GM18951 (cell line): ENCODE data around the gene LRCH4.
"Not testable (repeated sequence)": the region's sequence is repeated elsewhere in the genome, so short reads cannot be mapped to it uniquely, and the experiment has no call there.

Source experiments
- POLR2A ChIP-seq: IDR thresholded peaks from 4 replicates; pipeline ENCODE4 v1.6.1; 2011; ENCODE audit warnings: mild to moderate bottlenecking; ENCODE audit not compliant: insufficient read length, insufficient read depth; ENCODE audit errors: extremely low read depth
- in situ Hi-C: fragments of 300-500 bp; cut with MboI; formaldehyde crosslinking; loops from one replicate; pipeline ENCODE4 v1.12.0; 2022; ENCODE audit warnings: low sequenced_read_pairs, mixed read lengths, inconsistent platforms; ENCODE audit not compliant: unreplicated experiment

Gene LRCH4

GRCh38 chr7:100563100-100563564 is 22.8 kb downstream of the LRCH4 start:
- in situ Hi-C loops: no loop called here
- TF ChIP-seq POLR2A: no peak

GRCh38 chr7:100562195-100563099 is 23.5 kb downstream of the LRCH4 start:
- in situ Hi-C loops: no loop called here
- TF ChIP-seq POLR2A: no peak

GRCh38 chr7:100561491-100562194 is 24.3 kb downstream of the LRCH4 start:
- in situ Hi-C loops: no loop called here

GRCh38 chr7:100559127-100559526 is 26.8 kb downstream of the LRCH4 start:
- in situ Hi-C loops: no loop called here
- no peak for TF ChIP-seq POLR2A

More at GRCh38 chr7:100561491-100562194, 24.3 kb downstream of the LRCH4 start:
- TF ChIP-seq POLR2A: no peak

- TF ChIP-seq POLR2A: no peak
- in situ Hi-C loops: no loop called here
These were observed 29.4 kb downstream of the LRCH4 start for GRCh38 chr7:100556541-100556940.

- in situ Hi-C loops: no loop called here
- no peak for TF ChIP-seq POLR2A
These were observed 30.2 kb downstream of the LRCH4 start for GRCh38 chr7:100555701-100556100.

- no peak for TF ChIP-seq POLR2A
- in situ Hi-C loops: loop anchor here (5.0 kb wide), 1 partner anchor 61 kb away; no protein-coding TSS in a partner anchor
These were observed 32.9 kb downstream of the LRCH4 start for GRCh38 chr7:100553032-100553431.

- no peak for TF ChIP-seq POLR2A
- in situ Hi-C loops: loop anchor here (5.0 kb wide), 1 partner anchor 60 kb away; no protein-coding TSS in a partner anchor
These were observed 33.4 kb downstream of the LRCH4 start for GRCh38 chr7:100552532-100552931.

- in situ Hi-C loops: not testable (repeated sequence)
These were observed 37.5 kb downstream of the LRCH4 start for GRCh38 chr7:100548446-100548845.

GRCh38 chr7:100547872-100548271 is 38.1 kb downstream of the LRCH4 start:
- in situ Hi-C loops: no loop called here
- TF ChIP-seq POLR2A: no peak

- no peak for TF ChIP-seq POLR2A
- in situ Hi-C loops: no loop called here
These were observed 38.8 kb downstream of the LRCH4 start for GRCh38 chr7:100546926-100547800.

GRCh38 chr7:100546129-100546925 is 39.6 kb downstream of the LRCH4 start:
- TF ChIP-seq POLR2A: peak; percentile 16

More at GRCh38 chr7:100546129-100546925, 39.6 kb downstream of the LRCH4 start:
- in situ Hi-C loops: no loop called here
